ENCODE data around the gene MYH9. TPM values are rescaled to one million over a fixed set of nuclear protein-coding genes. Genes with fewer than 3 reads are reported as not detected.
A peak's percentile ranks its signal among the peaks of the same experiment; 100 is the strongest.

The MYH9 gene
- total and polyA plus RNA-seq, 2 experiments from 2014 or later = 58.4 to 233 TPM

DNA sequence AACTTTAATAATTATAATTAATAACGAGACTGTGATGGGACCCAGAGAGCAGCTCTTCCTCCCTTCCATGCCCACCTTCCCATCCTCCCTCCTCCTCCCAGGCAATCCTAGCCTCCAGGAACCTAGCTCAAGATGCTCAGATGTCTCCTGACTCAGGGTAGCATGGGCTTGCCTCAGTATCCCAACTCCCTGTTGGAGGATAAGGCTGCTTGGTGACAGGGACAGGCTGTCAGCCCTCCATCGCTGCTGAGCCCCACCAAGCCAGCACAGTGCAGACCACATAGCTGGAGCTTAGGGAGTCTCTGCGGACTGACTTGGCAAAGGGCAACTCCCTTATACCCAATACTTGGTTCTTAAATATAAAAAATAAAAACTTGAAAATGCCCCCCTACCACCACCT is 11.5 kb downstream of the MYH9 start (continued):
- TF ChIP-seq, protein P1, sequence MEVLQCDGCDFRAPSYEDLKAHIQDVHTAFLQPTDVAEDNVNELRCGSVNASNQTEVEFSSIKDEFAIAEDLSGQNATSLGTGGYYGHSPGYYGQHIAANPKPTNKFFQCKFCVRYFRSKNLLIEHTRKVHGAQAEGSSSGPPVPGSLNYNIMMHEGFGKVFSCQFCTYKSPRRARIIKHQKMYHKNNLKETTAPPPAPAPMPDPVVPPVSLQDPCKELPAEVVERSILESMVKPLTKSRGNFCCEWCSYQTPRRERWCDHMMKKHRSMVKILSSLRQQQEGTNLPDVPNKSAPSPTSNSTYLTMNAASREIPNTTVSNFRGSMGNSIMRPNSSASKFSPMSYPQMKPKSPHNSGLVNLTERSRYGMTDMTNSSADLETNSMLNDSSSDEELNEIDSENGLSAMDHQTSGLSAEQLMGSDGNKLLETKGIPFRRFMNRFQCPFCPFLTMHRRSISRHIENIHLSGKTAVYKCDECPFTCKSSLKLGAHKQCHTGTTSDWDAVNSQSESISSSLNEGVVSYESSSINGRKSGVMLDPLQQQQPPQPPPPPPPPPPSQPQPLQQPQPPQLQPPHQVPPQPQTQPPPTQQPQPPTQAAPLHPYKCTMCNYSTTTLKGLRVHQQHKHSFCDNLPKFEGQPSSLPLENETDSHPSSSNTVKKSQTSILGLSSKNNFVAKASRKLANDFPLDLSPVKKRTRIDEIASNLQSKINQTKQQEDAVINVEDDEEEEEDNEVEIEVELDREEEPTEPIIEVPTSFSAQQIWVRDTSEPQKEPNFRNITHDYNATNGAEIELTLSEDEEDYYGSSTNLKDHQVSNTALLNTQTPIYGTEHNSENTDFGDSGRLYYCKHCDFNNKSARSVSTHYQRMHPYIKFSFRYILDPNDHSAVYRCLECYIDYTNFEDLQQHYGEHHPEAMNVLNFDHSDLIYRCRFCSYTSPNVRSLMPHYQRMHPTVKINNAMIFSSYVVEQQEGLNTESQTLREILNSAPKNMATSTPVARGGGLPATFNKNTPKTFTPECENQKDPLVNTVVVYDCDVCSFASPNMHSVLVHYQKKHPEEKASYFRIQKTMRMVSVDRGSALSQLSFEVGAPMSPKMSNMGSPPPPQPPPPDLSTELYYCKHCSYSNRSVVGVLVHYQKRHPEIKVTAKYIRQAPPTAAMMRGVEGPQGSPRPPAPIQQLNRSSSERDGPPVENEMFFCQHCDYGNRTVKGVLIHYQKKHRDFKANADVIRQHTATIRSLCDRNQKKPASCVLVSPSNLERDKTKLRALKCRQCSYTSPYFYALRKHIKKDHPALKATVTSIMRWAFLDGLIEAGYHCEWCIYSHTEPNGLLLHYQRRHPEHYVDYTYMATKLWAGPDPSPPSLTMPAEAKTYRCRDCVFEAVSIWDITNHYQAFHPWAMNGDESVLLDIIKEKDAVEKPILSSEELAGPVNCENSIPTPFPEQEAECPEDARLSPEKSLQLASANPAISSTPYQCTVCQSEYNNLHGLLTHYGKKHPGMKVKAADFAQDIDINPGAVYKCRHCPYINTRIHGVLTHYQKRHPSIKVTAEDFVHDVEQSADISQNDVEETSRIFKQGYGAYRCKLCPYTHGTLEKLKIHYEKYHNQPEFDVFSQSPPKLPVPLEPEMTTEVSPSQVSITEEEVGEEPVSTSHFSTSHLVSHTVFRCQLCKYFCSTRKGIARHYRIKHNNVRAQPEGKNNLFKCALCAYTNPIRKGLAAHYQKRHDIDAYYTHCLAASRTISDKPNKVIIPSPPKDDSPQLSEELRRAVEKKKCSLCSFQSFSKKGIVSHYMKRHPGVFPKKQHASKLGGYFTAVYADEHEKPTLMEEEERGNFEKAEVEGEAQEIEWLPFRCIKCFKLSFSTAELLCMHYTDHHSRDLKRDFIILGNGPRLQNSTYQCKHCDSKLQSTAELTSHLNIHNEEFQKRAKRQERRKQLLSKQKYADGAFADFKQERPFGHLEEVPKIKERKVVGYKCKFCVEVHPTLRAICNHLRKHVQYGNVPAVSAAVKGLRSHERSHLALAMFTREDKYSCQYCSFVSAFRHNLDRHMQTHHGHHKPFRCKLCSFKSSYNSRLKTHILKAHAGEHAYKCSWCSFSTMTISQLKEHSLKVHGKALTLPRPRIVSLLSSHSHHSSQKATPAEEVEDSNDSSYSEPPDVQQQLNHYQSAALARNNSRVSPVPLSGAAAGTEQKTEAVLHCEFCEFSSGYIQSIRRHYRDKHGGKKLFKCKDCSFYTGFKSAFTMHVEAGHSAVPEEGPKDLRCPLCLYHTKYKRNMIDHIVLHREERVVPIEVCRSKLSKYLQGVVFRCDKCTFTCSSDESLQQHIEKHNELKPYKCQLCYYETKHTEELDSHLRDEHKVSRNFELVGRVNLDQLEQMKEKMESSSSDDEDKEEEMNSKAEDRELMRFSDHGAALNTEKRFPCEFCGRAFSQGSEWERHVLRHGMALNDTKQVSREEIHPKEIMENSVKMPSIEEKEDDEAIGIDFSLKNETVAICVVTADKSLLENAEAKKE (CRISPR knock-in tag; IDR thresholded peaks at IDR 0.05) = no peak
- no peak for TF ChIP-seq EZH2 (IDR thresholded peaks at IDR 0.05; ENCODE audit: low read depth, unreplicated experiment)

DNA sequence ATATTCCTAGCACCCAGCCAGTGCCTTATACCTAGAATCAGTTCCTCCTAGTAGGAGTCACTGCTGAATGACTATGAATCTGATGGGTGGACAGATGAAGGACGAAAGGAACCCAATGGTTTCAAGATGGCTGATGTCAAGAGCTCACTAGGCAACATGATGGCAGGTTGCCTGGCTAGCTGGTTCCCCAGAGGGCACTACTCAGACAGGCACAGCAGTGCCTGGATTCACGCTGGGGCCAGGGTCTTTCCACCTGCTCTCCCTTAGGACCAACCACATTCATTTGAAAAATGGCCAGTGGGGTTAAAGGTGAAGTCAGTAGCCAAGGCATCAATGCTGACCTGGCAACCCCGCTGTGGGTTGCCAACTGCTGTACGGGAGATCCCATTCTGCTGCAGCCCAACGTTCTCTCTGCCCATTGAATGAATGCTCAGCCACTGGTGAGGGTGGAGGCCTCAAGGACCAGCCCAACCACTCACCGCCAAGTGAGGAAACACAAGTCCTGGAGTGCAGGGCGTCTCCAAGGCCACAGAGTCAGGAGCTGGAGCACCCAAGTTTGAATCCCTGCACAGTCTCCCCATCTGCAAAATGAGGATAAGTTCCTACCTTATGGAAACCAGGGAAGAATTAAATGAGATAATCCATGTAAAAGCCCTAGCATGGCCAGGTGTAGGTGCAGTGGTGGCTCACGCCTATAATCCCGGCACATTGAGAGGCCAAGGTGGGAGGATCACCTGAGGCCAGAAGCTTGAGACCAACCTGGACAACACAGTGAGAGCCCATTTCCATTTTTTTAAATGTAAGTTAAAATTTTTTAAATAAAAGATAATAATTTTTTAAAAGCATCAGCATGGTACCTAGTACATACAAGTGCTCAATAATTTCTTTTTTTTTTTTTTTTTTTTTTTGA is 12.4 kb downstream of the MYH9 start:
- H2AFZ ChIP-seq = no peak overlapping the region
- H3K9me2 ChIP-seq (ENCODE audit: insufficient read depth) = no peaks in the 10 kb centered on the region
- no peak overlapping the region for H3K4me2 ChIP-seq
- peaks cover 70% of the 10 kb centered on the region for H3K4me1 ChIP-seq (ENCODE audit: insufficient read depth)
- peaks cover 13% of the 10 kb centered on the region for H3K27me3 Mint-ChIP-seq (ENCODE audit: insufficient read depth, low read depth, poor library complexity)
- peaks cover 100% of the 10 kb centered on the region for H3K79me2 ChIP-seq (replicated peaks; ENCODE audit: insufficient read depth)
- H3K27ac ChIP-seq (ENCODE audit: low read depth) = peak overlapping the region; percentile 63
- DNase-seq (ENCODE audit: low spot score) (no peak), ATAC-seq (no peak)
- H3K27ac Mint-ChIP-seq = no peak overlapping the region; the same call in none of the 2 replicates
- 0 out of 2 replicates have a peak, but pooled peaks cover 5% of the 10 kb centered on the region for H3K36me3 ChIP-seq (ENCODE audit: insufficient read depth)
- no peak for TF ChIP-seq EZH2phosphoT487 (IDR thresholded peaks at IDR 0.05; ENCODE audit: unreplicated experiment)
- no peak for TF ChIP-seq POLR2AphosphoS5 (IDR thresholded peaks at IDR 0.05; ENCODE audit: low read depth)
- no peaks in the 10 kb centered on the region for H3K27me3 ChIP-seq (ENCODE audit: insufficient read depth)
- H3K4me3 Mint-ChIP-seq = no peak overlapping the region; the same call in 2 of the 3 replicates
- no peaks in the 10 kb centered on the region for H3K9me3 Mint-ChIP-seq
- H3K4me3 ChIP-seq = no peak overlapping the region
- peaks cover 52% of the 10 kb centered on the region for H4K20me1 ChIP-seq (replicated peaks; ENCODE audit: insufficient read depth)
- peaks cover 72% of the 10 kb centered on the region for H3K4me1 Mint-ChIP-seq
- H3K36me3 Mint-ChIP-seq (ENCODE audit: low read depth) = peaks cover 38% of the 10 kb centered on the region
- peaks cover 12% of the 10 kb centered on the region; the same call in 1 of the 2 replicates for H3F3A ChIP-seq (replicated peaks; ENCODE audit: low read depth)
